ENCODE results near the gene MAP7D1. TPM values are rescaled to one million over a fixed set of nuclear protein-coding genes. Genes with fewer than 3 reads are reported as not detected.
"Not testable (repeated sequence)": the region's sequence is repeated elsewhere in the genome, so short reads cannot be mapped to it uniquely, and the experiment has no call there.

MAP7D1 gene
- total and polyA plus RNA-seq, 7 donors = 31.8 to 226 (median 104) TPM

DNA sequence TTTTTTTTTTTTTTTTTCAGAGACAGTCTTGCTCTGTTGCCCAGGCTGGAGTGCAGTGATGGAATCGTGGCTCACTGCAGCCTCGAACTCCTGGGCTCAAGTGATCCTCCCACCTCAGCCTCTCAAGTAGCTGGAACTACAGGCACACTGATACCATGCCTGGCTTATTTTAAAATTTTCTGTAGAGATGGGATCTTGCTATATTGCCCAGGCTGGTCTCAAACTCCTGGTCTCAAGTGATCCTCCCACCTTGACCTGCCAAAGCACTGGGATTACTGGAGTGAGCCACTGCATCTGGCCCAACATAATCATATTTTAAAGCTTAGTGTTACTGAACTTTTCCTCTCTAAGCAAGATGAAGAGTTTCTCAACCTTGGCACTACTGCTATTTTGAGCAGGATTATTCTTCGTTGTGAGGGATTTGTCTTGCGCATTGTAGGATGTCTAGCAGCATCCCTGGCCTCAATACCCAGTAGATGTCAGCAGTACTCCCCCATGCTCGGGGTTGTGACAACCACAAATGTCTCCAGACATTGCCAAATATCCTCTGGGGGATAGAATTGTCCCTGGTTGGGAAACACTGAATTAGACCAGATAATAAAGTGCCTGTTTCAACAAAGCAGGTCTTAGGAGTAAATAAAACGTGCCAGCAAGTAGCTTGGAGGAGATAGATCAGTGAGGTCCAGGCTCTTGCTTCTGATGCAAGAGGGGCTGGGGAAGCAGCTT is 53.2 kb downstream of the MAP7D1 start:
- Histone ChIP-seq H3K27ac (no peak overlapping the region), H3K36me3 (no peaks in the 10 kb centered on the region), H3K9me3 (no peaks in the 10 kb centered on the region), H3K4me1 (peaks cover 0 to 31% (median 16%) of the 10 kb centered on the region in 4 donors), H3K27me3 (no peaks in the 10 kb centered on the region), H3K4me3 (no peak overlapping the region)
- WGBS, 2 donors = 81 to 84% methylated on average over 6 of the region's 6 CpGs
- intact Hi-C loops (cut with DNase I) = no loop called here
- TF ChIP-seq, protein P1, sequence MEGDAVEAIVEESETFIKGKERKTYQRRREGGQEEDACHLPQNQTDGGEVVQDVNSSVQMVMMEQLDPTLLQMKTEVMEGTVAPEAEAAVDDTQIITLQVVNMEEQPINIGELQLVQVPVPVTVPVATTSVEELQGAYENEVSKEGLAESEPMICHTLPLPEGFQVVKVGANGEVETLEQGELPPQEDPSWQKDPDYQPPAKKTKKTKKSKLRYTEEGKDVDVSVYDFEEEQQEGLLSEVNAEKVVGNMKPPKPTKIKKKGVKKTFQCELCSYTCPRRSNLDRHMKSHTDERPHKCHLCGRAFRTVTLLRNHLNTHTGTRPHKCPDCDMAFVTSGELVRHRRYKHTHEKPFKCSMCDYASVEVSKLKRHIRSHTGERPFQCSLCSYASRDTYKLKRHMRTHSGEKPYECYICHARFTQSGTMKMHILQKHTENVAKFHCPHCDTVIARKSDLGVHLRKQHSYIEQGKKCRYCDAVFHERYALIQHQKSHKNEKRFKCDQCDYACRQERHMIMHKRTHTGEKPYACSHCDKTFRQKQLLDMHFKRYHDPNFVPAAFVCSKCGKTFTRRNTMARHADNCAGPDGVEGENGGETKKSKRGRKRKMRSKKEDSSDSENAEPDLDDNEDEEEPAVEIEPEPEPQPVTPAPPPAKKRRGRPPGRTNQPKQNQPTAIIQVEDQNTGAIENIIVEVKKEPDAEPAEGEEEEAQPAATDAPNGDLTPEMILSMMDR (IDR thresholded peaks at IDR 0.05) = no peak
- no peak for TF ChIP-seq EP300 (IDR thresholded peaks at IDR 0.05)
- TF ChIP-seq POLR2AphosphoS5 (IDR thresholded peaks at IDR 0.05) = peak in 1 of 4 donors; percentile 9
- no peak for DNase-seq

DNA sequence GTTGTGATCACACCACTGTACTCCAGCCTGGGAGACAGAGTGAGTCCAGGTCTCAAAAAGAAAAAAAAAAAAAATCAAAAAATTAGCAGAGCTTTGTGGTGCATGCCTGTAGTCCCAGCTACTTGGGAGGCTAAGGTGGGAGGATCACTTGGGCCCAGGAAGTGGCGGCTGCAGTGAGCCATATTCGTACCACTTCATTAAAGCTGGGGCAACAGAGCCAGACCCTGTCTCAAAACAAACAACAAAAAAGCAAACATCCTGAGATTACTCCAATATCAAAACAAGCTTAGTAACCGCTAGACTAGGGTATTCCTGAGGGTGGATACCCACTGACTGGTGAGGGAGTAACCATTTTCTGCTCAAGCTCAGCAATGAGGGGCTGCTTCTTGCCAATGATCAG is 55.3 kb downstream of the MAP7D1 start:
- Histone ChIP-seq H3K4me3 (no peak overlapping the region), H3K36me3 (no peaks in the 10 kb centered on the region), H3K27ac (no peak overlapping the region), H3K4me1 (peaks cover 0 to 17% (median 9%) of the 10 kb centered on the region in 4 donors), H3K9me3 (no peaks in the 10 kb centered on the region), H3K27me3 (no peaks in the 10 kb centered on the region)
- peak; percentile 32 for DNase-seq
- WGBS, 2 donors = 94 to 98% methylated on average over 3 of the region's 3 CpGs
- intact Hi-C loops (cut with DNase I) = no loop called here
- TF ChIP-seq POLR2AphosphoS5 (IDR thresholded peaks at IDR 0.05) (no peak), EP300 (IDR thresholded peaks at IDR 0.05) (no peak), POLR2A (IDR thresholded peaks at IDR 0.05) (no peak)
- TF ChIP-seq, protein P1 (IDR thresholded peaks at IDR 0.05) = no peak

DNA sequence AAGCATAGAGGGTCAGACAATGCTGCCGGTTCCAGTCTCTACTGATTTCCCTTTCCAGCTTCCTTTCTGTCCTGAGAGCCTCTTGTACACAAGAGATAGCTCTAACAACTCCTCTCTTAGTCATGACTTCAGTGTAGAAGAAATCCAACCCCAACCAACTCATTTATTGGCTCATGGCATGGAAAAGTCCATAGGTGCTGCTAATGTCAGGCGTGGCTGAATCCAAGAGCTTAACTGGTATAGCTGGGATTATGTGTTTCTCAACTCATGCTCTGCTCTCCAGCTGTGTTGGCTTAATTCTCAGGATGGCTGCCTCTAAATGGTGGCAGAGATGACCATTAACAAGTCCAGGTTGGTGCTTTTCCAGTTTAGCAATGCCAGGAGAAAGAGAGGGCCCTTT is 55.9 kb downstream of the MAP7D1 start:
- Histone ChIP-seq H3K9me3 (no peaks in the 10 kb centered on the region), H3K4me1 (peaks cover 0 to 12% (median 9%) of the 10 kb centered on the region in 4 donors), H3K4me3 (no peak overlapping the region), H3K27me3 (no peaks in the 10 kb centered on the region), H3K36me3 (no peaks in the 10 kb centered on the region), H3K27ac (no peak overlapping the region)
- no peak for TF ChIP-seq POLR2AphosphoS5 (IDR thresholded peaks at IDR 0.05)
- 91 to 94% methylated on average over 2 of the region's 2 CpGs for whole genome bisulfite sequencing, 2 donors
- DNase-seq = no peak
- intact Hi-C loops (cut with DNase I) = no loop called here

DNA sequence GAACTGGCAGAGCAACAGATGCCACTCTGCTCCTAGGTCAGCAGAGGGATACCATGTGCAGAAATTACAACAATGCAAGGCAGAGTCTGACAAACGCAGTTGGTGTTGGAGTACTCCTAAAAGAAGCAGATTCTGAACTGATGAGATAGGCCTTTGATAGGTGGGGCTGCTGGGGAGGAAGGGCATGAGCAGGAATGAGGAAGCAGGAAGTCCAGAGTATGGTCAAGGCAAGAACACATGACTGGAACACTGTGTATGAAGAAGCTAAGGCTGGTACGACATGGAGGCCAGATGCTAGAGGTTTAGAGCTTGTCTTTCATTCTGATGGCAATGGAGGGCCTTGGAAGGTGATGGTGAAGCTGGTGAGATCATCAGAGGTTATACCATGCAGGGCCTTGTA is 56.8 kb downstream of the MAP7D1 start:
- no peaks in the 10 kb centered on the region for H3K36me3 ChIP-seq

DNA sequence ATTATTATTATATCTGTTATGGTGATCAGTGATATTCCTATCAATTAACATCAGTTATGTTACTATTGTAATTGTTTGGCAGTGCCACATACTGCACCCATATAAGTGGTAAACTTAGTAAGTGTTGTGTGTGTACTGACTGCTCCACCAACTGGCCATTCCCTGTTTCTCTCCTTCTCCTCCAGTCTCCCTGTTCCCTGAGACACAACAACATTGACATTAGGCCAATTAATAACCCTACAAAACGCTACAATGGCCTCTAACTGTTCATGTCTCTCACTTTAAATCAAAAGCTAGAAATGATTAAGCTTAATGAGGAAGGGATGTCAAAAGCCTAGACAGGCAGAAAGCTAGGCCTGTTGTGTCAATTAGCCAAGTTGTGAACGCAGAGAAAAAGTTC is 61.7 kb downstream of the MAP7D1 start:
- no peak overlapping the region for H3K27ac ChIP-seq
- H3K4me3 ChIP-seq = no peak overlapping the region
- no peaks in the 10 kb centered on the region for H3K9me3 ChIP-seq
- TF ChIP-seq EP300 (IDR thresholded peaks at IDR 0.05) (no peak), POLR2A (IDR thresholded peaks at IDR 0.05) (no peak)
- intact Hi-C loops (cut with DNase I) = no loop called here
- H3K4me1 ChIP-seq = peaks cover 0 to 3% (median 1%) of the 10 kb centered on the region in 4 donors
- DNase-seq = no peak
- no peaks in the 10 kb centered on the region for H3K27me3 ChIP-seq
- 54 to 66% methylated on average over 2 of the region's 2 CpGs for WGBS, 2 donors
- H3K36me3 ChIP-seq = no peaks in the 10 kb centered on the region

More for the DNA sequence above, 56.8 kb downstream of the MAP7D1 start:
- peaks cover 0 to 3% (median 1%) of the 10 kb centered on the region in 4 donors for H3K4me1 ChIP-seq
- no peak overlapping the region for H3K4me3 ChIP-seq
- WGBS, 2 donors = 41 to 77% methylated on average over 2 of the region's 2 CpGs
- H3K27me3 ChIP-seq = no peaks in the 10 kb centered on the region
- H3K27ac ChIP-seq = no peak overlapping the region
- peak; percentile 12 for DNase-seq
- TF ChIP-seq, protein P1 (IDR thresholded peaks at IDR 0.05) = no peak
- TF ChIP-seq EP300 (IDR thresholded peaks at IDR 0.05) (no peak), POLR2AphosphoS5 (IDR thresholded peaks at IDR 0.05) (no peak), POLR2A (IDR thresholded peaks at IDR 0.05) (no peak)
- H3K9me3 ChIP-seq = no peaks in the 10 kb centered on the region
- intact Hi-C loops (cut with DNase I) = no loop called here

DNA sequence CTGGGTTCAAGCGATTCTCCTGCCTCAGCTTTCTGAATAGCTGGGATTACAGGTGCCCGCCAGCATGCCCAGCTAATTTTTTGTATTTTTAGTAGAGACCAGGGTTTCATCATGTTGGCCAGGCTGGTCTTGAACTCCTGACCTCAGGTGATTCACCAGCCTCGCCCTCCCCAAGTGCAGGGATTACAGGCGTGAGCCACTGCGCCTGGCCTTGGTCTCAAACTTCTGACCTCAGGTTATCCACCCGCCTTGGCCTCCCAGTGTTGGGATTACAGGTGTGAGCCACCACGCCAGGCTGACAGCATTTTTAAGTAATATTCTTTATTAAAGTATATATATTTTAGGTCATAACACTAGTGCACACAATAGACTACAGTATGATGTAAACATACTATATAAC is 65.9 kb downstream of the MAP7D1 start:
- H3K27me3 ChIP-seq, H3K4me3 ChIP-seq, H3K9me3 ChIP-seq, H3K36me3 ChIP-seq: not testable (repeated sequence)
- intact Hi-C loops (cut with DNase I) = loop anchor here (5.0 kb wide), 1 partner anchor 35 kb away; no protein-coding TSS in a partner anchor
- DNase-seq = peak; percentile 32
- Histone ChIP-seq H3K27ac (peak overlapping the region in 1 of 4 donors; percentile 99), H3K4me1 (peaks cover 0 to 31% (median 27%) of the 10 kb centered on the region in 4 donors)
- WGBS, 2 donors = 87 to 95% methylated on average over 7 of the region's 7 CpGs
